Brain pericyte (primary cell): ENCODE data around the gene NAPEPLD.
"Not testable (repeated sequence)": the region's sequence is repeated elsewhere in the genome, so short reads cannot be mapped to it uniquely, and the experiment has no call there.

ENCODE experiments used
- DNase-seq: peaks from one replicate; pipeline ENCODE4 v3.0.0-alpha.2; 2012; ENCODE audit warnings: low read depth, low spot score

The NAPEPLD gene

GRCh38 chr7:103113164-103113563, 35.7 kb downstream of the NAPEPLD start:
- no peak for DNase-seq

GRCh38 chr7:103106703-103107070, 42.2 kb downstream of the NAPEPLD start:
- DNase-seq: not testable (repeated sequence)

DNA sequence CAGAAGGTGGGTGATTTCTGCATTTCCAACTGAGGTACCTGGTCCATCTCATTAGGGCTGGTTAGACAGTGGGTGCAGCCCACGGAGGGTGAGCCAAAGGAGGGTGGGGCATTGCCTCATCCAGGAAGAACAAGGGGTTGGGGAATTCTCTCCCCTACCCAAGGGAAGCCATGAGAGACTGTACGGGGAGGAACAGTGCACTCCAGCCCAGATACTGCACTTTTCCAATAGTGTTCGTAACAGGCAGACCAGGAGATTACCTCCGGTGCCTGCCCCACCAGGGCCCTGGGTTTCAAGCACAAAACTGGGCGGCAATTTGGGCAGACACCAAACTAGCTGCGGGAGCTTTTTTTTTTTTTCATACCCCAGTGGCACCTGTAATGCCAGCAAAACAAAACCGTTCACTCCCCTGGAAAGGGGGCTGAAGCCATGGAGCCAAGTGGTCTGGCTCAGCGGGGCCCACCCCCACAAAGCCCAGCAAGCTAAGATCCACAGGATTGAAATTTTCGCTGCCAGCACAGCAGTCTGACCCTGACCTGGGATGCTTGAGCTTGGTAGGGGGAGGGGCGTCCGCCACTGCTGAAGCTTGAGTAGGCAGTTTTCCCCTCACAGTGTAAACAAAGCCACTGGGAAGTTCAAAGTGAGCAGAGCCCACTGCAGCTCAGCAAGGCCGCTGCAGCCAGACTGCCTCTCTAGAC, 42.7 kb downstream of the NAPEPLD start:
- no peak for DNase-seq

GRCh38 chr7:103101543-103101942, 47.4 kb downstream of the NAPEPLD start:
- no peak for DNase-seq

GRCh38 chr7:103100348-103100747, 48.6 kb downstream of the NAPEPLD start:
- DNase-seq: no peak

DNA sequence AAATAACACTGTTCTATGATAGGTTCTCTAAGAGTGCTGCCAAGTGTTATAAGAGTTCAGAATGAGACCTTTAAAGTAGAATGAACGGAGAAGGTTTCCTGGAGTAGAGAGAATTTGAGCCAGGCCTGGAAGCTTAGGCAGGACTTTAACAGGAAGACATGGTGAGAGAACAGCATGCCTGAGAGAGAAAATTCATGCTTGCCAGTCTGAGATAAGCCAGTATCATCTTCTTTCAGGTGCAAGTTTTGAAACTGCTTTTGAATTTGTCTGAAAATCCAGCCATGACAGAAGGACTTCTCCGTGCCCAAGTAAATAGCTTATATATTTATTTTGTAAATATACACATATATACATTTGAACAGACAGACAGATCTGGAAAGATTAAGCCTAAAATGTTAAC, 51.9 kb downstream of the NAPEPLD start:
- DNase-seq: no peak

GRCh38 chr7:103095558-103095957, 53.3 kb downstream of the NAPEPLD start:
- not testable (repeated sequence) for DNase-seq

DNA sequence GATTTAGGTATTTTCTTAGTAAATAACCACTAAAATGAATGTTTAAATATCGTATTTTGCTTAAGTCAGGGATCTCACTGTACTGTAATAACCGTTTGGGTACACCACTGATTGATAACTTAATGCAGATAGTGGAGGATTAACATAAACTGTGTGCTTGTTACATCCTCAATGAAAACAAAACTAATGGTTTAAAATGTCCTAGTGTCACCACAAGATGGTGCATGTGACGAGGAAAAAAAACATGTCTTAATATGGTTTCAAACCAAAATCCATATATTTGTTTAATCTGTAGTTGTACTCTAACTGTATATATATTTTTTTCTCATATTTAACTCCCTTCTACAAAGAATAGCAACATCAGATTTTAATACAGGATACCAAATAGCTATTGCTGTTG, 54.8 kb downstream of the NAPEPLD start:
- DNase-seq: no peak

GRCh38 chr7:103093429-103093828, 55.5 kb downstream of the NAPEPLD start:
- DNase-seq: no peak

DNA sequence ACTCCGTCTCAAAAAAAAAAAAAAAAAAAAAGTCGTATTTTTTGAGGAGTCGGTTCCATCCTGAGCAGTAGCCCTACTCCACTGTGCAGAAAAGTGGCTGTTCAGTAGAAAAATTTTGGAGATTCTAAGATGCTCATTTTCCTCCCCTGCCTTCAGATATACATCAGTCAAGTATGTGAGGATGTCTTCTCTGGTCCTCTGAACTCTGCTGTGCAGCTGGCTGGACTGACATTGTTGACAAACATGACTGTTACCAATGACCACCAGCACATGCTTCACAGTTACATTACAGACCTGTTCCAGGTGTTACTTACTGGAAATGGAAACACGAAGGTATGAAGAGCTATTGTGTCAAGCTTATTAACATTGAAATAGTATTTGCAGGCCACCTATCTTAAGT, 56.6 kb downstream of the NAPEPLD start:
- DNase-seq: not testable (repeated sequence)

- DNase-seq: no peak
Observed at GRCh38 chr7:103083210-103083609, 65.7 kb downstream of the NAPEPLD start.

- no peak for DNase-seq
Observed at GRCh38 chr7:103082497-103082896, 66.4 kb downstream of the NAPEPLD start.

GRCh38 chr7:103080923-103081322, 68.0 kb downstream of the NAPEPLD start:
- no peak for DNase-seq

- no peak for DNase-seq
Observed at GRCh38 chr7:103079836-103080235, 69.1 kb downstream of the NAPEPLD start.

DNA sequence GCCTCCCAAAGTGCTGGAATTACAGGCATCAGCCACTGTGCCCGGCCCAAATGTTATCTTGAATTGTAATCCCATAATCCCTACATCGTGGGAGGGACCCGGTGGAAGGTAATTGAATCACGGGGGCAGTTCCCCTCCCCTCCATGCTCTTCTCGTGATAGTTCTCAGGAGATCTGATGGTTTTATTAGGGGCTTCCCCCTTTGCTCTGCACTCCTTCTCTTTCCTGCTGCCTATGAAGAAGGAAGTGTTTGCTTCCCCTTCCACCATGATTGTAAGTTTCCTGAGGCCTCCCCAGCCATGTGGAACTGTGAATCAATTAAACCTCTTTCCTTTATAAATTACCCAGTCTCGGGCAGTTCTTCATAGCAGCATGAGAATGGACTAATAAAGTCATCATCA, 70.7 kb downstream of the NAPEPLD start:
- not testable (repeated sequence) for DNase-seq

DNA sequence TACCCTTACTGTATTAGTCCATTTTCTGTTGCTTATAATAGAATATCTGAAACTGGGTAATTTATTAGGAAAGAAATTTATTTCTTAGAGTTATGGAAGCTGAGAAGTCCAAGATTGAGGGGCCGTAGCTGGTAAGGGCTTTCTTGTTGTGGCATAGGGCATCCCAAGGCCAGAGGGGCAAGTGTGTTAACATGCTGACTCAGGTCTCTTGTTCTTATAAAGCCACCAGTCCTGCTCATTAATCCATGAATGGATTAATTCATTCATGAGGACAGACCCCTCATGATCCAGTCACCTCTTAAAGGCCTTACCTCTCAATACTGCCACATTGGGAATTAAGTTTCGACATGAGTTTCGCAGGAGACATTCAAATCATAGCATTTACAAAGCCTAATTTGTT, 71.6 kb downstream of the NAPEPLD start:
- no peak for DNase-seq

DNA sequence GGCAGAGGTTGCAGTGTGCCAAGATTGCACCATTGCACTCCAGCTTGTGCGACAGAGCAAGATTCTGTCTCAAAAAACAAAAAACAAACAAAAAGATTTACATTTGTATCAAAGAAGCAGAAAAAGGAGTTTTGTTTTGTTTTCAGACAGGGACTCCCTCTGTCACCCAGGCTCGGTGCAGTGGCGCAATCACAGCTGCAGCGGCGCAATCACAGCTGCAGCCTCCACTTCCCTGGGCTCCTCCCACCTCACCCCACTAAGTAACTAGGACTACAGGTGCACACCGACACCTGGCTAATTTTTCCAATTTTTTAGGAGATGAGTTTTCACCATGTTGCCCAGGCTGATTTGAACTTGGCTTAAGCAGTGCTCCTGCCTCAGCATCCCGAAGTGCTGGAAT, 72.1 kb downstream of the NAPEPLD start:
- no peak for DNase-seq

DNA sequence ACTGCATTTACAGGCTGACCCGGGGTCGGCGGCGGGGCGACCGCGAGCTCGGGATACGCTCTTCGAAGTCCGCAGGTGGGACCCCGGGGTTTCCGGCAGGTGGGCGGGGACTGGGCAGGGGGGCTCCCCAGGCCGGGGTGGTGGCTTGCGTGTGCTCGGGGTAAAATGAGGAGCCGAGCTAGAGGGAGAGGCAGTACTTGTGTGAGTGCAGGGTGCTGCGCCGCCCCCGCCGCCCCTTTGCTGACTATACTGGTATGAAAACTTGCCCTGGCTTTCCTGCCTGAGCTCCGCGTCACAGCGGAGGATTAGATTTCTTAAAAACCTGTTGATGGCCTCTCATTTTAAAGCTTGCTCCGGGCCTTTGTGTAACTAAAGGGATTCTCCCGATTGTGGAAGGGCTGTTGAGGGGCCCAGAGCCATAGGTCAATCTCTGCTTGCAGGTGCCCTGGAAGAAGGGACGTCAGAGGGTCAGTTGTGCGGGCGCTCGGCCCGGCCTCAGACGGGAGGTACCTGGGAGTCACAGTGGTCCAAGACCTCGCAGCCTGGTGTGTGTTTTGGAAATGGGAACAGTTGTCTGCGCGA, 73.5 kb downstream of the NAPEPLD start:
- no peak for DNase-seq

- DNase-seq: peak; percentile 75
Observed at GRCh38 chr7:103074519-103075336, 74.2 kb downstream of the NAPEPLD start, which contains the start of the genes ARMC10 and FBXL13. TSS of gene ARMC10 (plus strand) at chr7:103075140. CDS start at chr7:103075273, 133 bp downstream. TSS of gene FBXL13 (minus strand) at chr7:103074796.

DNA sequence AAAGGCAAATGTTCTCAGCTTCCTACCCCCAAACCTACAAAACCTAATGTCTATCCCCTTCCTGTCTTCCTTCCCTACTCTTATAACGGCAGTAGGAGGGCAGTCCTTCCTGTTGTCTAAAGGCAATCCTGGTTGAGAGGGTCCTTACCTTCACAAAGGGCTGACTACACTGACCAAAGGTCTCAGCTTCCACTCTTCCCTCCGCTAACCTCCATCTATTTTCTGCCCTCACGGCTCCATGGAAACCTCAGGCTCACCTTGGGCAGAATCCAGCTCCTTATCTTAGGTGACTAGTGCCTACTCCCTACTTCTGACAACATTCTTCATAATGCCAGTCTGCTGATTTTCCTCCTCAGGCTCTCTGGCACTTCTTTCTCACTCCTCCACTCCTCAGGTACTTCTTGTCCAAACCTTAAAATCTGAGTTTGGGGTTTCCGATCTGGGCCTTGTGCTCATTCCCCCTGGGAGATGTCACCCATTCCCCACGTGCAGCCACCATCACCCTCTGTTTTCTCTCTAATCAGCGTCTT, 74.8 kb downstream of the NAPEPLD start:
- no peak for DNase-seq

DNA sequence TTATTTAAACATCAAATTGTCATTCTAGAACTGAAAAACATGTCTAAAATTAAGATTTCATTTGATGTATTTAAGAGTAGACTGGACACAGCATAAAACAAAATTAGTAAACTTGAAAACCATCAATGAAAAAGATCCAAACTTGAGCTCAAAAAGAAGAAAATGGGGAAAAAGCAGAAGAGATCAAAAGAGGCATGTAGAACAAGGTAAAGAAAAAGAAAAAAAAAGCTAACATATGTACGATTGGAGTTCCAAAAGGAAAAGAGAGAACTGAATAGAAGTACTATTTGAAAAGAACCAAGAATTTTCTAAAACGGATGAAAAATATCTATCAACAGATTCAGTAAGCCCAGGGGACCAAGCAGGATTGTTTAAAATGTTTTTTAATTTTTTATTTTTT, 77.9 kb downstream of the NAPEPLD start:
- DNase-seq: no peak
